ENCODE data around the gene RHBDL1. TPM values are rescaled to one million over a fixed set of nuclear protein-coding genes. Genes with fewer than 3 reads are reported as not detected.

Gene RHBDL1
- total and polyA plus RNA-seq, 4 donors: 0.35 to 0.84 (median 0.70) TPM

GRCh38 chr16:716768-717325, 41.4 kb downstream of the RHBDL1 start:
- Histone ChIP-seq H3K27ac (ENCODE audit: low read depth in 1 of 2, low read length in 2 of 2) (no peak overlapping the region), H3K4me1 (ENCODE audit: control insufficient read depth in 4 of 4, insufficient read depth in 4 of 4, low read length in 3 of 4) (peaks cover 25 to 44% (median 35%) of the 10 kb centered on the region in 4 donors), H3K27me3 (ENCODE audit: control insufficient read depth in 4 of 4, insufficient read depth in 4 of 4, low read length in 3 of 4) (no peaks in the 10 kb centered on the region), H3K9me3 (ENCODE audit: control insufficient read depth in 4 of 4, low read length in 3 of 4) (no peaks in the 10 kb centered on the region), H3K36me3 (ENCODE audit: control insufficient read depth in 4 of 4, insufficient read depth in 3 of 4, low read depth in 1 of 4, low read length in 3 of 4) (peaks cover 0 to 2% (median 0%) of the 10 kb centered on the region in 4 donors), H3K9ac (ENCODE audit: low read depth in 1 of 2, low read length in 2 of 2) (no peak overlapping the region), H3K4me3 (ENCODE audit: low read depth in 1 of 3, low read length in 3 of 3) (no peak overlapping the region)
- DNase-seq (ENCODE audit: low spot score): no peak
- TF ChIP-seq NR2F2 (IDR thresholded peaks at IDR 0.05) (no peak), ATF3 (IDR thresholded peaks at IDR 0.05) (no peak)
- WGBS: 90% methylated on average over 29 of the region's 29 CpGs

DNA sequence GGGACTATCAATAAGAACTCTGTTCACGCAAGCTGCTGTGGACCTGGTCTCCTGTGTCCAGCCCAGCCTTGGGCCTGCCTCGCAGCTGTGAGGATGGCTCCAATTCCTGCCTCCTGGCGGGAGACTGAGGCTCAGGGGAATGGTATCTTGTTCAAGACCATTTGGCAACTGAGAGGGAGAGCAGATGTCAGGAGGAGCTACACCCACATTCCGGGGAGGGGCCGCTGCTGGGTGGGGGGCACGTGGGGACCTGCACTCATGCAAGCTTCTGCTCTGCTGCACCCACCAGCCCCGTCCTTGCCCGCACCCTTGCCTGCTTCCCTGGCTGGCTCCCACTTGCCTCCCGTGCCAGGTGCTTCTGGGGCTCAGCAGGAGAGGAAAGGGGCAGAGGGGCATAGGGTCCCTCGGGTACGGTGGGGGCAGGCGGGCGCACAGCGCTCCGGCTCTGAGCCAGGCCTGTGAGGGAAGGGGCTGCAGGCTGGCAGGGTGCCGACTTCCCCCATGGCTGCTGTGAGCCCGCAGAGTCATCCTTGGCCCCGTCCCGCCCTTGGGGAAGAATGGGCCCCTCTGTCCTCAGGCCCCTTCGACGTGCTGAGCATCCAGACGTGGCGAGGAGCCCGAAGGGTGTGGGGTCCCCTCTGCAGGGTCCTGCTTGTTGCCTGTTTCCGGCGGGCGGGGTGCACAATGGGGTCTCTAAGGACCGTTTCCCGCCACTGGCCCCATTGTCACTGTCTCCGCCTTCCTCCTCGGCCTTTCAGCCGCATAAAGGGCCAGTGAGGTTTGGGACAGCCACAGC, 42.2 kb downstream of the RHBDL1 start:
- no peaks in the 10 kb centered on the region for H3K27me3 ChIP-seq (ENCODE audit: control insufficient read depth in 4 of 4, insufficient read depth in 4 of 4, low read length in 3 of 4)
- TF ChIP-seq CTCF (IDR thresholded peaks at IDR 0.05; ENCODE audit: low read depth, low read length, missing input control): no peak
- TF ChIP-seq FOXA2 (IDR thresholded peaks at IDR 0.05): no peak
- no peak for TF ChIP-seq GABPA (IDR thresholded peaks at IDR 0.05 in 1 of 2, conservative IDR thresholded peaks at IDR 0.05 in 1 of 2)
- TF ChIP-seq ATF3 (IDR thresholded peaks at IDR 0.05): no peak
- peaks cover 0 to 2% (median 0%) of the 10 kb centered on the region in 4 donors for H3K36me3 ChIP-seq (ENCODE audit: control insufficient read depth in 4 of 4, insufficient read depth in 3 of 4, low read depth in 1 of 4, low read length in 3 of 4)
- no peaks in the 10 kb centered on the region for H3K9me3 ChIP-seq (ENCODE audit: control insufficient read depth in 4 of 4, low read length in 3 of 4)
- H3K9ac ChIP-seq (ENCODE audit: low read depth in 1 of 2, low read length in 2 of 2): no peak overlapping the region
- H3K4me3 ChIP-seq (ENCODE audit: low read depth in 1 of 3, low read length in 3 of 3): no peak overlapping the region
- no peak for DNase-seq (ENCODE audit: low spot score)
- 83% methylated on average over 32 of the region's 32 CpGs for WGBS
- no peak overlapping the region for H3K27ac ChIP-seq (ENCODE audit: low read depth in 1 of 2, low read length in 2 of 2)
- peaks cover 25 to 46% (median 37%) of the 10 kb centered on the region in 4 donors for H3K4me1 ChIP-seq (ENCODE audit: control insufficient read depth in 4 of 4, insufficient read depth in 4 of 4, low read length in 3 of 4)

DNA sequence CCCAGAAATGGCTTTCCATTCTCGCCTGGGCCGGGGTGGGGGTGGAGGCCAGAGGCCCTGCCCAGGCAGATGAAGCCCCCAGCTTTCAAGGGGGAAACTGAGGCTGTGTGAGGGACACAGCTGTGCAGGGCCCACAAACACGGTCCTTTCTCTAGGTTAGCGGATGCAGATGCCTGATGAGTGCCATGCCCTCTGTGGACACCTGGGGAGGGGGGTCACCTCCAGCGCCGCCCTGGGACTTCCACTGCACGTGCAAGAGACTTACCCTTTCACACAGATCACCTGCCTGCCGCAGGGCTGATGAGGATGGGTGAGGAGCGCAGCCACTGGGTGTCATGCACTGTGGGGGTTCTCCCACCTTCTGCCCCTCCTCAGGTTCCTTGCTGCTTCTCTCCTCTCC, 42.9 kb downstream of the RHBDL1 start:
- Histone ChIP-seq H3K27me3 (ENCODE audit: control insufficient read depth in 4 of 4, insufficient read depth in 4 of 4, low read length in 3 of 4) (no peaks in the 10 kb centered on the region), H3K9ac (ENCODE audit: low read depth in 1 of 2, low read length in 2 of 2) (no peak overlapping the region), H3K9me3 (ENCODE audit: control insufficient read depth in 4 of 4, low read length in 3 of 4) (no peaks in the 10 kb centered on the region), H3K27ac (ENCODE audit: low read depth in 1 of 2, low read length in 2 of 2) (no peak overlapping the region), H3K36me3 (ENCODE audit: control insufficient read depth in 4 of 4, insufficient read depth in 3 of 4, low read depth in 1 of 4, low read length in 3 of 4) (peaks cover 0 to 2% (median 0%) of the 10 kb centered on the region in 4 donors), H3K4me1 (ENCODE audit: control insufficient read depth in 4 of 4, insufficient read depth in 4 of 4, low read length in 3 of 4) (peaks cover 25 to 46% (median 37%) of the 10 kb centered on the region in 4 donors), H3K4me3 (ENCODE audit: low read depth in 1 of 3, low read length in 3 of 3) (no peak overlapping the region)
- TF ChIP-seq HNF4A (conservative IDR thresholded peaks at IDR 0.05) (no peak), HNF4G (IDR thresholded peaks at IDR 0.05) (no peak), CTCF (IDR thresholded peaks at IDR 0.05; ENCODE audit: low read depth, low read length, missing input control) (no peak), REST (IDR thresholded peaks at IDR 0.05) (no peak), JUND (IDR thresholded peaks at IDR 0.05) (no peak), ATF3 (IDR thresholded peaks at IDR 0.05) (no peak), NR2F2 (IDR thresholded peaks at IDR 0.05) (no peak), GABPA (IDR thresholded peaks at IDR 0.05 in 1 of 2, conservative IDR thresholded peaks at IDR 0.05 in 1 of 2) (no peak), MAX (IDR thresholded peaks at IDR 0.05) (no peak), FOXA1 (IDR thresholded peaks at IDR 0.05) (no peak), RAD21 (IDR thresholded peaks at IDR 0.05) (no peak)
- TF ChIP-seq, protein P1, sequence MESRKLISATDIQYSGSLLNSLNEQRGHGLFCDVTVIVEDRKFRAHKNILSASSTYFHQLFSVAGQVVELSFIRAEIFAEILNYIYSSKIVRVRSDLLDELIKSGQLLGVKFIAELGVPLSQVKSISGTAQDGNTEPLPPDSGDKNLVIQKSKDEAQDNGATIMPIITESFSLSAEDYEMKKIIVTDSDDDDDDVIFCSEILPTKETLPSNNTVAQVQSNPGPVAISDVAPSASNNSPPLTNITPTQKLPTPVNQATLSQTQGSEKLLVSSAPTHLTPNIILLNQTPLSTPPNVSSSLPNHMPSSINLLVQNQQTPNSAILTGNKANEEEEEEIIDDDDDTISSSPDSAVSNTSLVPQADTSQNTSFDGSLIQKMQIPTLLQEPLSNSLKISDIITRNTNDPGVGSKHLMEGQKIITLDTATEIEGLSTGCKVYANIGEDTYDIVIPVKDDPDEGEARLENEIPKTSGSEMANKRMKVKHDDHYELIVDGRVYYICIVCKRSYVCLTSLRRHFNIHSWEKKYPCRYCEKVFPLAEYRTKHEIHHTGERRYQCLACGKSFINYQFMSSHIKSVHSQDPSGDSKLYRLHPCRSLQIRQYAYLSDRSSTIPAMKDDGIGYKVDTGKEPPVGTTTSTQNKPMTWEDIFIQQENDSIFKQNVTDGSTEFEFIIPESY (IDR thresholded peaks at IDR 0.05): no peak
- 88% methylated on average over 9 of the region's 9 CpGs for WGBS
- no peak for DNase-seq (ENCODE audit: low spot score)

Measured in liver (tissue), 9 donors.